GM21515 (cell line): ENCODE measurements around the gene ARHGEF11.

Source experiments
- ATAC-seq: cut with Tn5 transposase; IDR thresholded peaks from one replicate; pipeline ENCODE4 v1.9.1; 2021; ENCODE audit not compliant: unreplicated experiment

The ARHGEF11 gene

DNA sequence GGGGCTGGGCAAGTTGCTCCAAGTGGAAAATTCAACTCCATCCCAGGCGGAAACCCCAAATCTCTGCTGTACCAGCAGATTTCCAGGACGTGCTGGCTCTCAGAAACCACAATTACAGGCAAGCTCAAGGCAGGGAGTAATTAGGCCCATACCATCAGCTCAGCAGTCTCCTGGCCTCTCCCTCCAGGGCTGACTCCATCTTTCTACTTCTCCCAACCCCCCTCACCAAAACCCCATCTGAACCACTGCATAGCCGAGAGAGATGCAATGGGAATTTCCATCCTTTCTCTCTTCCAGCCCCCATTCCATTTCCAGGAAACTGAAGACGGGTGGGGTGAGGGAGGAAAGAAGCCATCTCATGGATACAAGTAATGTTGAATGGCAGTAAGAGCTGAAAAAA lies 41.2 kb downstream of the ARHGEF11 start:
- ATAC-seq, result no peak

DNA sequence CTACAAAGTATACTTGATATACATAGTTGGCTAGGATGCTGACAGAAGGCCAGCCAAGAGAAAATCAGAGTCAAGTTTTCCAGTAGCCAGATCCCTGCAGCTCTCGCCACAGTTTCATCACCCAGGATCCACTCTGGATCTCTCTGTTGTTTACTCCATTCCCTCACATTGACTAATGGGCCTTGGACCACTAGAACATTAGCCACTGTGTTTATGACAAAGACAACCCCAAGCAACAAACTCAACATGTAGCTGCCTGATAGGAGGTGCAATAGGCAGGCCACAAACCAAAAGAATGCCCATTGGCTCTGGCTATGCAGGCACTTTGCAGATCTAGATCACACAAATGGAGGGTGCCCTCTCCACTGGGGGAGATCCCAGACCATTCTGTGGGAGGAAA lies 44.2 kb downstream of the ARHGEF11 start:
- ATAC-seq, result no peak

DNA sequence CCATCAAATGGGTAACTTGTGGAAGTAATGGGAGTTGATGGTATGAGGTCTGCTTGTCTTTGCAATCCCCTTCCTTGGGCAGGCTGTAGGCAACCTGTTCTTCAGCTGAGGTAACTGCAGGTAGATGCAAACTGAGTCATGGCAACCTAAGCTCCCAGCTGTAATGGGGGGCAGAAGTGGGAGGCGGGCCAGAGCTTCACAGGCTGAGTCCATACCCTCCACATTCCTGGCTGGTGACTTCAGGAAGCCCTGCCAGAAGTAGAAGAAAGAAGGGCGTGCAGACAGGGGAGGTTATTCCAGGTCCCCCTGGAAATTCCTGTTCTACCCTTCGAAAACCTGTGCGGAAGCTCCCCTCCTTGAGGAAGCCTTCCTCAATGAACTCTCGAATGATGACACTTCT lies 44.9 kb downstream of the ARHGEF11 start:
- no peak for ATAC-seq

DNA sequence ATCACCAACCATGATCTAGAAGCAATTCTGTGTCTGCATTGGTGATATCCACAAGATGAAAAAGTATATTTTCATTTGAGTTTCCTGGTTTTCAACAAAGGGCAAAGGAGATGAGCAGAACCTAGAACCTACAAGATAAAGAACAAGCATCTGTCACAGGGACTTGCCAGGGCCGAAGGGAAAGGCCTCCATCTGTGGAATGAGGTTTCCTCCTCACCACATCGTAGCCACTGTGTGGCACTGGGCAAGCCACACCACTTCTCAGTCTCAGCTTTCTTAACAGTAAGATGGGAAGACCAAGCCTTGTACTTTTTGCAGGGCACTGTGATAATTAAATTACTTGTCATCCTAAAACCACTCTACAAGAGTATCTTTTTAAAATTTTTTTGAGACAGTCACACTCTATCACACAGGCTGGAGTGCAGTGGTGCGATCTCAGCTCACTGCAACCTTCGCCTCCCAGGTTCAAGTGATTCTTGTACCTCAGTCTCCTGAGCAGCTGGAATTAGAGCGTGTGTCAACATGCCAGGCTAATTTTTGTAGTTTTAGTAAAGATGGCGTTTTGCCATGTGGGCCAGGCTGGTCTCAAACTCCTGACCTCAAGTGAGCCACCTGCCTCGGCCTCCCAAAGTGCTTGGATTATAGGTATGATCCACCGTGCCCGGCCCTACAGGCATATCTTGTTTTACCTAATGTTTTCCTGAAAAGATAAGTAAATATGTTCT lies 45.8 kb downstream of the ARHGEF11 start:
- ATAC-seq, result no peak

DNA sequence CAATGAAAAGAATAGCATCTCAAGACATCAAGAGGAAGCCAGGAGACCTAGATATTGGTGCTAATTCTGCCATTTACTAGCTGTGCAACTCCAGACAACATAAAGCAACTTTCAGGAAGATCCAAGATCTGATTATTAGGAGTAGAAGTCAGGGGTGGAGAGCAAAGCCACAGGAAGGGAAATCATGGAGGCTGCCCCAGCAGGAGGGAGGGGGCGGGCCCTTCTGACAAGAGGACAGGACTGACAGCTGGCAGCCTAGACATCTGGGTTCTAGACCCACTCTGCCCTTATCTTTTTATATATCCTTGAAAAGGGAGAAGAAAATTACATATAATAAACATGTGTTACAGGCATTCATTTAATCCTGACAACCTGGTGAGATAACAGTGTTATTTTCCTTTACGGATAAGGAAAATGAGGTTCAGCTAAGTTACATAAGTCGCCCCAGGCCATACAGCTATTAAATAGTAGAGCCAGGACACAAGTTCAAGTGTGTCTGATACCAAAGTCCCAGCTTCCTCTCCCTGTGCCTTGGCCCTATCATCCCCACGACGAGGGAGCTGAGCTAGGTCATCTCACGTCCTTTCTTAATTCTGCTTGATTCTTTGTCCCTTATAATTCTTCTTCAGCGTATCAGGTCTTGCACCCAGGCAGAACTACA lies 46.6 kb downstream of the ARHGEF11 start:
- no peak for ATAC-seq

DNA sequence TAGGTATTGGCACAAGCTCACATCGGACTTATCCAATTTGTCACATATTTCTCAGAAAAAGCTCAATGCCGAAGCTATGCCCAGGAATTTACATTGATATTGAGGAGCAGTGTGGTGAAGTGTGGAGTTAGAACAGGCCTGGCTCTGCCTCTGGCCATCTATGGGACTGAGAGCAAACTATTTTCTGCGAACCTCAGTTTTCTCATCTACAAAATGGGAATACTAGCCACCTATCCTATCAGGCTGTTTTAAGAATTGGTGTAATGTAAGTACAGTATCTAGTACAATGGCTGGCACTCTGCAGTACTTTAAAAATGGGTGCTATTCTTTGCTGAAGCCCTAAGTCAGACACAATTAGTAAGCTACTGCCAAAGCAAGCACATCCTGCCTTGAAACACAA lies 47.2 kb downstream of the ARHGEF11 start:
- no peak for ATAC-seq

DNA sequence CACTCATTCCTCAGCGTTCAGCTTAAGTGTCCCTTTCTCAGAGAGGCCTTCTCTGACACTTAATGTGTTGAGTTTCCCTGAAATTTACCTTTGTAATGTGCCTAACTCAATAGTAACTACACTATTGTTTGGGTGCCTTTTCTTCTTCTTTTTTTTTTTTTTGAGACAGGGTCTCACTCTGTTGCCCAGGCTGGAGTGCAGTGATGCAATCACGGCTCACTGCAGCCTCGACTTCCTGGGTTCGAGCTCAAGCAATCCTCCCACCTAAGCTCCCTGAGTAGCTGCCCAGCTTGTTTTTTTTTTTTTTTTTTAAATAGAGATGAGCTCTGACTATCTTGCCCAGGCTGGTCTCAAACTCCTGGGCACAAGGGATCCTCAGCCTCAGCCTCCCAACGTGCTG lies 50.1 kb downstream of the ARHGEF11 start:
- no peak for ATAC-seq

DNA sequence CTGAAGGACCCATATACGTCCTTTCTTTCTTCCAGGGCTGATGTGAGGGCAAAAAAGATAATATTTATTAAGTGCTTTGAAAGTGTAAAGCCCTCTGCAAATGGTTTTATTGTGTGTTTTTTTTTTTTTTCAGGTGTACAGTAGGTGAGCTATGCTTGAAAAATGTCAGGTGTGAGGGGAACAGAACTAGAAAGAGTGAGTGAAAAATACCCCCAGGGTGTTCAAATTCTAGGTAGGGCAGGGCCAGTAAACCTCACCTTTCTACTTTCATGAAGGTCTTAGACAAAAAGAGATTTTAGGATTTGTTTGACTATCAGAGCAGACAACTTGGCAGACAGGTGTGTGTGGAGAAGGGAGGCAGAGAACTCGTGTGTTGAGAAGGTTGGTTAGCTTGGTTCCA lies 51.3 kb downstream of the ARHGEF11 start:
- no peak for ATAC-seq

DNA sequence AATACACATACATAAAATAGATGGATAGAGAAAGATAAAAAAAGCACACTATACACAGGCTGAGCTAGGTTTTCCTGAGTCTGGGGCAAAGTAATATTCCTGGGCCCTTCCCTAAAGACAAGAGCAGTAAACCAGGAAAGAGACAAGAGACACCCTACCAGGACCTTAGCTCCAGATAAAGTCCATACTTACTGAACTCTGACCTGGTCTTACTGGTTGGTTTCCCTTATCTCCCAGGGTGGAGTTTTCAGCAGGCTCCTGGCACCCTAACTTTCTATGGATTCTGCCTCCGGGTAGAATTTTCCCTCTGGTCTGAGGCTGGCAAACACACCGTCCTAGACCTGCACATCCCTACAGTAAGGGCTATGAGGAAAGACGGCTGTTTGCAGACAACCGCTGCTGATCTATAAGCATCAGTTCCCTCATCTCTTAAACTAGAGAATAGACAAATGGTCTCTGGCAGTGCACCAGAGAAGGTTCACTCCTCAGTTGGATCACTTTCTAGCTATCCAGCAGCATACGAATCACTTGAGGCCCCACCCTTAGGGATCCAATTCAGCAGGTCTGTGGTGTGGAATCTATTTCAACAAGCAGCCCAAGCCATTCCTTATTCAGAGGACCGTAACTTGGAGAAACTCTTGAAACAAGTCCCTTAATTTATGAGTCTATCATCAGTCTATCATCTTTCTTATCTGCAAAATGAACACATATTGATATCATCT lies 52.0 kb downstream of the ARHGEF11 start:
- no peak for ATAC-seq

DNA sequence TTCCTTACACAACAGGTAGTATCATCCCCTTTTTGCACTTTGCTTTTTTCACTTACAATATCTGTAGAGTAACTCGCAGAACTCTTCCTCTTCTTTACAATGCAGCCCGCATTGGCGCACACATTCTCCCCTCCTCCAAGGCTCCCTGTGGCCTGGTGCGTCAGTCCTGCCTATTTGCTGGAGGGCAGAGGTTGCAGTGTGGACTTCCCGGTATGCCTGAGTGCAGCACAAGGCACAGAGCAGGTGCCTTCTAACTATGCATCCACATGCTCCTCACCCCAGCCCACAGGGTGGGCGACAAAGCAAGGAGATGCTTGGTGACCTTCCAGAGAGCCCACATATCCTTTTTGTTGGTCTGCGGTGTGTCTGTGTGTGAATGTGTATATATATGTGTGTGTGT lies 53.3 kb downstream of the ARHGEF11 start:
- ATAC-seq, result no peak

DNA sequence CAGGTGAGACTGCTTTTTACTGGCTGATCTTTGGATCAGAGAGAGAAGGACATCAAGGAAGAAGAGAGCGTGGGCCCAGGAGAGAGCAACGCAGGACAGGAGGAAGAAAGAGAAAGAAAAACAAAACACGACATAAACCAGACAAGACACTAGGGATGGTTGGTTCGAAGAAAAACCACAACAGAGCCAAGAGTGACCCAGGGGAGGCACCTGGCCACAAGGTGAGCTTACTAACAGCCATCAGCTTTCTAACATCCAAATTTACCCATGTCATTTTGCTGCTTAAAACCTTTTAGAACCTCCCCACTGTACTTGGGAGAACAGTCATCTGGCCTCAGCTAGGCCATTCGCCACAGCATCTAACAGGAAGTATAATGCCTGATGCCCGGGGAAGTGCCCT lies 57.8 kb downstream of the ARHGEF11 start:
- ATAC-seq, result no peak

DNA sequence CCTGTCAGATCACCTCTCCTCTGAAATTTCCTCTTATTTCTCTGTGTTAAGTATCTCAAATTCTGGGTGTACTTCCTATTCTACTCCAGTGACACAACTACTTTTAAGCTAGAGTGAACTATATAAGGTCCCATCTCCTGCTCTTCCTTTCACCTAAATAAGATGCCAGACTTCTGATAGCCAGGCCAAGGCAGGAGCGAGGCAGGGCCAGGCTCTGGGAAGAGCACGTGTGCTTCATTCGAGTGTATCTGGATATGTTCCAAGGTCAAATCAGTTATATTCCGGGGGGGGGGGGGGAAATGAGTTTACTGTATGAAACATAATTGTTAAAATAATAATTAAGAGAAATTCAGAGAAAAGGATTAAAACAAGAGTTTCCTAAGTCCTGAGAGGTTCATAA lies 65.0 kb downstream of the ARHGEF11 start:
- ATAC-seq, result no peak

DNA sequence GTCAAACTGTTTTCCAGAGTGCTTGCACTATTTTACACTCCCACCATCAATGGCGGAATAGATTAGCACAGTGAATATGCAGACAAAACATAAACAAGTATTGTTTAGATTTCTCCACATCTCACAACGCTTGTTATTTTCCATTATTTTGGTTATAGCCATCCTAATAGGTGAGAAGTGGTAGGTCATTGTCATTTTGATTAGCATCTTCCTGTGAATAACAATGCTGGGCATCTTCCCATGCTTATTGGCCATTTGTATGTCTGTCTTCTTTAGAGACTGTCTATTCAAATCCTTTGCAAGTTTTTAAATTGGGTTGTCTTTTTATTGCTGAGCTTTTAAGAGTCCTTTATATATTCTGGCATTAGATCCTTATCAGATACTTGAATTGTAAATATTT lies 70.5 kb downstream of the ARHGEF11 start:
- ATAC-seq, result no peak

DNA sequence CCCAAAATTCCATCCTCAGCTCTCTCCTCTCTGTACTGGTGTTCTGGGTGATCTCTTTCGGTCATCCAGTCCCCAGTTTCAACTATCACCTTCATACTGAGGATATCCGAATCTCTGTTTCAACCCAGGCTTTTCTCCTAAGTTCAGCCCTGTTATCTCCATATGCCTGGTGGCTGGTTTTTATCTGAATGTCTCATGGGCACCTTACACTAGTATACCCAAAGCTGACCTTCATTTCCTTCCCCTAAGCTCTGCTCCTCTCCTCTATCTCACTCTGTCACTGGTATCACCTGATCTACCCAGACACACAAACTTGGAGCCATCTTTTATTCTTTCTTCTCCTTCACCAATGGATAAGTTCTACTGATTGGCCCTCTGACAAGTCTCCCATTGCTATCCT lies 72.1 kb downstream of the ARHGEF11 start:
- no peak for ATAC-seq

DNA sequence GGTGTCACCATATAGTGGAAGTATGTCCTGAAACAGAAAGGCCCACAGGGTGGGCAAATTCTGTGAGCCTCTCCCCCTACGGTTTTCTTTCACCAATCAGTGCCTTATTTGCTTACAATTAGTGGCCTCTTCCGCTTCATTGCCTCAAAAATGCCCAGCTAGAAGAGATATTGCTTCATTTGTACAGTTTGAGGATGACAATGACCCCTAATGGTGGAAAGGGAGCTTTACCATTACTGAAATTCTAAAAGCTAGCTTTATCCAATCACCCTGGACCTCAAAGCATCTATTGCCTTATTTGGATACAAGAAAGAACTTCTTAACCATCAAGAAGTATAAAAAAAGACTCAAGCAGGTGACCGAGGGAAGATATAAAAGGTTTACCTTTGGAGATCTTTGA lies 75.5 kb downstream of the ARHGEF11 start:
- ATAC-seq, result no peak

DNA sequence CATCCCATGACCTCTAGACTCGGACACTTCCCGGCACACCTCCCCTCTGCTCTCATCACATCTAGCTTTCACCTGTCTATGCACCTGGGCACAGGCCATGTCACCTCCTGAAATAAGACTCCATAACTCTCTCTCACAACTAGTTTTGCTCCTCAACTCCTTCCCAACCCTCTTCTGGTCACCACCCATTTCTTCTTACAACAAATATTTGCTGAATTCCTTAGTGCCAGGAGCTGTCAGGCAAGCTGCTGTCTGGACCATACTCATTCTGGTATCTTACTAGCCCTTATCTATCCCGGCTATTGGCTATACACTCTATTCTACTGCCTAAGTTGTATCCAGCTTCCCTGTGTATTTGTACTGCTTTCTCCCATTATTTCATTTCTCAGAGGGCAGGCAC lies 76.0 kb downstream of the ARHGEF11 start:
- ATAC-seq, result no peak

DNA sequence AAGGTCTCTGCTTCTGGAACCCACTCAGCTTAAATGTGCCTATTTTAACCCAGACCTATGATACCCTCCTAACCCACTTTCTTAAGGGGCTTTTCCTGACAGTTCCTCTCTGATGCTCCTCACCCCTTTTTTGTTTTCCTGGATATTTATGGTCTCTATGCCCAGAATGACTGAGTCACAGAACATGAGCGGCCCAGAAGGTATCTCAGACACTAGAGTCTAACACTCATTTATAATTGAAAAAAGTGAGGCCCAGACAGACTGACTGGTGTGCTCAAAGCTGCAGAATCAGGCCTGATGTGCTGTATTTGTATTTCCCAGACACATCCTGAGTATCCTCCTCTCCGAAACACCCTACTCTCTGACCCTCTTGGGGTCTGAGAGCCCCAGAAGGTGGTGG lies 81.1 kb downstream of the ARHGEF11 start:
- ATAC-seq, result no peak

DNA sequence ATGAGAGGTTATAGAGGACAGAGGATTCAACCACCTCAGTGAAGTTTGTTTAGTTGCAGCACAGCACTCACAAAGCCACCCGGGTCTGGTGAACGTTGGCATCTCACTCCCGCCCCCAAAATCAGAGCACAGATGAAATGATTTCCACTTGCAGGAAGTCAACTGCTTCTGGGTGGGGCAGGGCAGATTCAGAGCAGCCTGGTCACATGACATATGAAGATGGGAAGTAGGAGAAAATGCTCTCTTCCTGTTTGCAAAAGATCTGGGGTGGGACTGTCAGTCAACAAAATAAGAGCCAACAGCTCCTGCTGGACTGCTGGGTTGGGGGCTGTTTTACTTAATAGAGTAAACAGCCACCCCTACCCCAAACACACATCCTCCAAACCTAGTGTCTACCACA lies 81.9 kb downstream of the ARHGEF11 start:
- no peak for ATAC-seq

DNA sequence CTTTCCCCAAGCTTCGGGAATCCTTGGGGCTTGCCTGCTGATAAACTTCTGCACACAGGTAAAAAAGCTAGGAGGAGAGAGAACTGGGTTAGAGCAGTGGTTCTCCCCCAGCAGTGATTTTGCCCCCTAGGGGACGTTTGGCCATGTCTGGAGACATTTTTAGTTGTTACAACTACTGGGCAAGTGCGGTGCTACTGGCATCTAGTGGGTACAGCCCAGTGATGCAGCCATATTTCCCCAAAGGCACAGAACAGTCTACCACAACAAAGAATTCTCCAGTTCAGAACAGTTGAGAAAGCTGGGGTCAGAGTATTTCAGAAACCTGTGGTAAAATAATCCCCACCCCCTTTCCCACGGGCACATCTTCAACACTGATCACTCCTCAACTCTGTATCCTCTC lies 83.8 kb downstream of the ARHGEF11 start:
- ATAC-seq, result no peak

DNA sequence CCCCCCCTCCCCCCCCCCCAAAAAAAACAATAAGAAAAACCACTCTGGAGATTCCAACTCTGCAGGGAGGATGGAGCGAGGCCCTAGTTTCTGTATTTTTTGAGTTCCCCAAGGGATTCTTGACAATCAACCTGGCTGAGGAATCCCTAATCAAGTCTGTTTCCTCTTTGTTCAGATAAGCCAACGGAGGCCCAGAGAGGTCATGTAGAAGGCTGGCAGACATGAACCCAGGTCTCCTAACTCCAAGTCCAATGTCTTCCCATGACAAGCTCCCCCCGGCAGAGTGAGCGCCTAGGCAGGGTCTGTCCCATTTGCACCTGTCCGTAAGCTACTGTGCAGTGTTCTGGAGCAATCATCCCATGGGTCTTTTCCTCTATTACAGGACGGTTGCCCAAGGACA lies 85.6 kb downstream of the ARHGEF11 start:
- ATAC-seq, result no peak

DNA sequence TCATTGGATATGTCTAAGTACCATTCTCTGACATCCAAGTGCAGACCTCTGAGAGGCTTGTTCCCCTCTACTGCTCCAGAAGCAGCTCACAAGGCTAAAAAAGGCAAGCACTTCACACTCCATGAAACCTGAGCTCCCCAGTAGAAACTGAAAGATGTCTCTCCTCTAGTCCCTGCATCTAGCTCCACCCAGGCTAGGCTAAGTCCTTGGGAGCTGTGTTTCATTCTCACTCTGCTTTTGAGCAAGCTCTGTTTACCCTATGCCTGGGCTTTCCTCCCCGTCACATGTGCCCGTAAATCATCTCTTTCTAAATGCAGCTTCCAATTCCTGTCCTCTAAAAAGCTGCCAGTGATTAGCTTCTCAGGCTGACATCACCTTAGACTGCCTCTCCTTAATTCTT lies 86.1 kb downstream of the ARHGEF11 start:
- no peak for ATAC-seq

DNA sequence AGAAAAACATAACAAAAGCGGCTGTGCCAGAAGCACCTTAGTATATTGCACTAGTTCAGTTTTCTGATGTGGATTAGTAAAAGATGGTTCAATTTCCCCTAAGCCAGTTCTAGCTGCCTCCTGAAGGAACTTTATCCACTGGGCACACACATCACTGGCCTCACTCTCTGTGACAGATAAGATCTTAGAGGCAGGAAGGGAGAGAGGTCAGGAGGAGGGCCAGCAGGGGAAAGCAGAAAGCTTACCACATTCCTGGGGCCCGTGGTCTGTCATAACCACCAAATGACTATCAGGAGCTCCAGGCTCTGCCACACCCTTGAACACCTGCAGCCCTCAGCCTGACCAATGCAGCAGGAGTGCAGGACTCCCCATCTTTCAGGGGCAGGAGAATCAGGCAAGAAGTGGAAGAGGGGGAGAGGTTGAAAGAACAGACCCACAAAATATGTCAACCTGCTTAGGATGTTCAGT lies 87.3 kb downstream of the ARHGEF11 start:
- ATAC-seq, result no peak
